GM19397 (cell line): ENCODE measurements around the gene IGF2.

Source experiments
- ATAC-seq: cut with Tn5 transposase; IDR thresholded peaks from one replicate; pipeline ENCODE4 v1.9.1; 2021; ENCODE audit warnings: mild to moderate bottlenecking, moderate library complexity; ENCODE audit not compliant: unreplicated experiment

Gene IGF2

GRCh38 chr11:2169626-2170570, 30.7 kb upstream of the IGF2 start:
- no peak for ATAC-seq

- no peak for ATAC-seq
Measured at GRCh38 chr11:2169005-2169378, 29.8 kb upstream of the IGF2 start.

- no peak for ATAC-seq
Measured at GRCh38 chr11:2168286-2169004, 29.3 kb upstream of the IGF2 start.

- no peak for ATAC-seq
Measured at GRCh38 chr11:2167141-2168045, 28.2 kb upstream of the IGF2 start.

- no peak for ATAC-seq
Measured at GRCh38 chr11:2166091-2166851, 27.1 kb upstream of the IGF2 start.

GRCh38 chr11:2165571-2165970, 26.4 kb upstream of the IGF2 start:
- ATAC-seq, result no peak

- no peak for ATAC-seq
Measured at GRCh38 chr11:2164861-2165555, 25.8 kb upstream of the IGF2 start.

GRCh38 chr11:2164081-2164480, 24.9 kb upstream of the IGF2 start:
- no peak for ATAC-seq

GRCh38 chr11:2163428-2163978, 24.3 kb upstream of the IGF2 start:
- no peak for ATAC-seq

GRCh38 chr11:2160736-2161259, 21.6 kb upstream of the IGF2 start, which contains the start of gene INS:
Gene INS, minus strand, starts transcription at chr11:2161209. Its CDS starts 238 bp downstream, at chr11:2160971.
- ATAC-seq, result no peak

- no peak for ATAC-seq
Measured at GRCh38 chr11:2159536-2160413, 20.6 kb upstream of the IGF2 start.

GRCh38 chr11:2158966-2159365, 19.8 kb upstream of the IGF2 start:
- no peak for ATAC-seq

- ATAC-seq, result no peak
Measured at GRCh38 chr11:2158296-2158737, 19.1 kb upstream of the IGF2 start.

GRCh38 chr11:2157294-2158040, 18.3 kb upstream of the IGF2 start:
- no peak for ATAC-seq

- ATAC-seq, result no peak
Measured at GRCh38 chr11:2156416-2157182, 17.4 kb upstream of the IGF2 start.

GRCh38 chr11:2155511-2155910, 16.3 kb upstream of the IGF2 start:
- ATAC-seq, result no peak

- ATAC-seq, result no peak
Measured at GRCh38 chr11:2154889-2155288, 15.7 kb upstream of the IGF2 start.
